B cell (primary cell): ENCODE data around the gene GSG1L.

Source experiments
- CTCF ChIP-seq: fragments of 200-600 bp; IDR thresholded peaks from one replicate; pipeline ENCODE4 v1.8.0; 2022; ENCODE audit warnings: antibody characterized with exemption, mild to moderate bottlenecking
- EZH2 ChIP-seq: IDR thresholded peaks from 2 replicates; pipeline ENCODE4 v1.6.1; 2012; ENCODE audit warnings: borderline replicate concordance, low read depth, mild to moderate bottlenecking, moderate library complexity, low read length; ENCODE audit not compliant: insufficient read depth, poor library complexity, severe bottlenecking

DNA sequence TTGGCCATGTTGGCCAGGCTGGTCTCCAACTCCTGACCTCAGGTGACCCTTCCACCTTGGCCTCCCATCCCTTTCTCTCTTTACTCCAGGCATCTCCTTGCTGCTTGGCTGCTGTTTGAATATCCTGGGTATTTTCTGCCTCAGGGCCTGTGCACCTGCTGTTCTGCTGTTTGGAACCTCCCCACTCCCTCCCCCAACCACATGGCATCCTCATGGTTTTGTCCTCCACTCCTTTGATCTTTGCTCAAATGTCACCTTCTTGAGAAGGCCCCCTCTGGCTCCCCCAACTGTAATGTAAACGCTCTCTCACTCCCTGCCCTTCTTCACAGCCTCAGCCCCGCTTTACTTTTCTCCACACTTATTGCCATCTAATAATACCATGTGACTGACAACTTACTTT, 152.0 kb downstream of the GSG1L start:
- no peak for TF ChIP-seq CTCF
- TF ChIP-seq EZH2 = no peak
